Stimulated activated CD4-positive, alpha-beta T cell treated with anti-CD3 and anti-CD28 coated beads, Interleukin-4, amount 100 ng/mL, for 4 hours (primary cell): ENCODE data around the gene SRGAP2B.
"Not testable (repeated sequence)": the region's sequence is repeated elsewhere in the genome, so short reads cannot be mapped to it uniquely, and the experiment has no call there.

Experiments used
- DNase-seq, 2 experiments: peaks; one replicate each; pipeline ENCODE4 v3.0.0-alpha.2; 2020

The SRGAP2B gene

DNA sequence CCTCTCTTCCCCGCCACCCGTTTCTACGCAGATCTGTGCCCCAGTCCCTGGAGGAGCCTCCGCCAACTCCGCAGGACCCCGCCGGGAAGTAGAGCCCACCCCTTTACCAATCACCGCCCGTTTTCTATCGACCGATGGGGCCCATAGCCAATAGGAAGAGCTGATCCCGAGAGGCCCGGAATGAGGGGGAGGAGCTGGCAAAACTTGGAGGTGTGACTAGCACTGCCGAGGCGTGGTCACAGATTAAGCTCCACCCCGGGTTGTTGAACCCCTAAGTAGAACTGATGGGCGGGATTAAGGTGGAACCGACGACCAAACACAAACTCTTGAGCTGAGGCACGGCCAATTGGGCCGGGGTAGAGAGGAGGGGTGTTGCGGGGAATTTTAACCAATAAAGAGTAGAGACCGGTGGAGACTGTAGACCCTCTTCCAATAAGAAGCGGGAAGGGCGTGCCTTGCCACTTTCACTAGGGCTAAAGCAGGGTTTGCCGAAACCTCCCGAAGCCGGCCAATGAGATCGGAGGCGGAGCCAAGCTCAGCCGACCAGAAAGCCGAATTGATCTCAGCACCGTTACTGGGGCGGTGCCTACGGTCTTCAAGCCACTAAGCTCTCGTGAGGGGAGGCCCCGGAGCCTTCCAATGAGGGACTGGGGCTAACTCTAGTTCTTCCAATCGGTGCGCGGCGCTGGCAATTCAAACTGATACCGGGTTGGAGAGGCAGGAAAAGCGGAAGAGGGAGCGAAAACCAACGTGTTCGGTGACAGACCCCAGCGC is at the start of gene SRGAP2B, which contains the start of gene FAM72D:
Gene SRGAP2B (minus strand): TSS at position 45 of the 774 bp plus-strand sequence. CDS start 2,427 bp downstream, outside the sequence.
Gene FAM72D (plus strand): TSS at position 691 of the 774 bp plus-strand sequence. CDS start 874 bp downstream, outside the sequence.
- not testable (repeated sequence) for DNase-seq

GRCh38 chr1:145144264-145144913 is 49.3 kb upstream of the SRGAP2B start:
- DNase-seq = not testable (repeated sequence)

GRCh38 chr1:145140549-145140948 is 45.4 kb upstream of the SRGAP2B start:
- not testable (repeated sequence) for DNase-seq

- not testable (repeated sequence) for DNase-seq
These were observed 39.3 kb upstream of the SRGAP2B start for GRCh38 chr1:145134476-145134875.

- not testable (repeated sequence) for DNase-seq
These were observed 33.8 kb upstream of the SRGAP2B start for GRCh38 chr1:145128697-145129469.

DNA sequence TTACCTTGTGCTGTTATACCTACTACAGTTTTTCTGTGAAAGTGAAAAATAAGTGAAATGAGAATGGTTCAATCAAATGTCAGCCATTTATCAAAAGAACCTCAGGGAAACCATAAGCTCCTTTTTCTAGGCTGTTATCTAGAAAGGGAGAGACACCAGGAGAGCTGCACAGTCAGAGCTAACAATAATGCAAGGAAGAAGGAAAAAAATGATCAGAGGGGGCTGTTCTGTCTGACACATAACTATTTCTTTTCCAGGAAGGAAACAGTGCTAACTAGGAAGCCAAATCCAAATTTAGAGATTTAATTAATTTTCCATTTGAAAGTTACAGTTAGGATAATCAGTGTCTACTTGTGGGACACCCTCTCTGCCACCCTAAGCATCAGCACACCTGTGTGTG is 32.0 kb upstream of the SRGAP2B start:
- DNase-seq = not testable (repeated sequence)

- DNase-seq = not testable (repeated sequence)
These were observed 30.0 kb upstream of the SRGAP2B start for GRCh38 chr1:145125112-145125511.

DNA sequence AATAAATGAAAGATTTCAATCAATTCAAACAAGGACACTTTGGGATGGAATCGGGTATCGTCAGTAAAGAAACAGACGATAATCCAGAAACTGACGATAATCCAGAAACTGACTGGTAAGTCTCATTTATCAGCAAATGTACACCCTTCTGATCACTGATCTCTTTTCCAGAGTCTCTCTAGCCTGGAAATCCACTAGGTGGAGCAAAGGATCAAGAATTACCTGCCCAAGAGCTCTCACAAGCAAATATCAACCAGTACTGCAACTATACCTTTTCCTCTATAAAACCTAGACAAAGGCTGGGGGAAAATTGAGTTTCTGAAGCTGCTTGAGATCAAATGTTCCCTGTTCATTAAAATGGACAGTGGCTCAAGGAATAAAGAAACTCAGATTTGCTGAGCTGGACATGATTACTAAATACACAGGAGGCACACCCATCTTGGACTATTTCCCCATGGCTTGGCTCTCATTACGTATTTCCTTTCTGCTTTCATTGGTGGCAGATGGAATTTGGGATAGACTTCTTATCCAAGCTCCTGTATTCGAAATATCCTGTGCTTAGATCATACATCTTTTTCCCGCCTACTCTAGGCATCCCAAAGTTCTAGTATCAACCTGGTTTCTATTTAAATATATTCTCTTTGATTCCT is 29.0 kb upstream of the SRGAP2B start:
- not testable (repeated sequence) for DNase-seq

- not testable (repeated sequence) for DNase-seq
These were observed 27.9 kb upstream of the SRGAP2B start for GRCh38 chr1:145123062-145123395.

GRCh38 chr1:145122344-145123061 is 27.4 kb upstream of the SRGAP2B start:
- DNase-seq = not testable (repeated sequence)

DNA sequence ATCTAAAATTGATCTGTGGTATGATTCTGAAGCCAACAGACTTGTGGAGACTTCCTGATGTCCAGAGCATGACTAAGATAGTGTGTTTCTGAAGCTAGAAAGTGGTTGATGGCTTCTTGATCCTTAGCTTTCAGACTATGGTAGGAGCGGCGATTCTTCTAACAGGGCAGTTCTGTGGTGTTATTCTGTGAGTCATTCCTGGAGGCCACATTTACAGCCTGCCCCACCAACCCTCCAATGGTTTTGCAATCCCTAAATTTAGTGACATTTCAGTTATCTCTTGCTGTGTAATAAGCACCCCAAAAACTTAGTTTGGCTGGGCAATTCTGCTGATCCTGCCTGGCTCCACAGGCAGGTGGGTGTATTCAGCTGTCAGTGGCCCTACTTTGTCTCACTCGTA is 24.7 kb upstream of the SRGAP2B start:
- not testable (repeated sequence) for DNase-seq

- DNase-seq = not testable (repeated sequence)
These were observed 20.7 kb upstream of the SRGAP2B start for GRCh38 chr1:145115587-145116493.

GRCh38 chr1:145114560-145115057 is 19.5 kb upstream of the SRGAP2B start:
- DNase-seq = not testable (repeated sequence)

GRCh38 chr1:145112703-145113102 is 17.6 kb upstream of the SRGAP2B start:
- DNase-seq = not testable (repeated sequence)

- DNase-seq = not testable (repeated sequence)
These were observed 16.5 kb upstream of the SRGAP2B start for GRCh38 chr1:145111674-145112073.

DNA sequence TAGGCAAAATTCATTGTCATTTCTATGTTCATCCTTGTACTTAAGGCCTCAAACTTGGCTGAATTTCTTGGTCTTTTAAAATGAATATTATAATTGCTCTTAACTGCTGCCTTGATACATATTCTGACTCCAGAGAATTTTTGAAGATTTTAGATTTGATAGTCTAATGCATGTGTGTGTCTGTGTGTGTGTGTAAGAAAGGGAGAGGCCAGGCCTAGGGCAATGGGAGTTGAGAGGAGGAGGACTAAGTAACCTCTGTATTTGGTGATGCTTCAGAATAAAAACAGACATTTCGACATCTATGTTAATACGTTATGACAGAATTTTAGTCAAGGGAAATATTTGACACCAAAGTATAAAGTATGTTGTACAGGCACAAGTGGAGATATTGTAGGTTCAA is 8.2 kb upstream of the SRGAP2B start:
- not testable (repeated sequence) for DNase-seq

GRCh38 chr1:145101725-145102124 is 6.6 kb upstream of the SRGAP2B start:
- not testable (repeated sequence) for DNase-seq

GRCh38 chr1:145094655-145095211 is 395 bp downstream of the SRGAP2B start:
- DNase-seq = peak in 1 of 2 experiments; percentile 1

DNA sequence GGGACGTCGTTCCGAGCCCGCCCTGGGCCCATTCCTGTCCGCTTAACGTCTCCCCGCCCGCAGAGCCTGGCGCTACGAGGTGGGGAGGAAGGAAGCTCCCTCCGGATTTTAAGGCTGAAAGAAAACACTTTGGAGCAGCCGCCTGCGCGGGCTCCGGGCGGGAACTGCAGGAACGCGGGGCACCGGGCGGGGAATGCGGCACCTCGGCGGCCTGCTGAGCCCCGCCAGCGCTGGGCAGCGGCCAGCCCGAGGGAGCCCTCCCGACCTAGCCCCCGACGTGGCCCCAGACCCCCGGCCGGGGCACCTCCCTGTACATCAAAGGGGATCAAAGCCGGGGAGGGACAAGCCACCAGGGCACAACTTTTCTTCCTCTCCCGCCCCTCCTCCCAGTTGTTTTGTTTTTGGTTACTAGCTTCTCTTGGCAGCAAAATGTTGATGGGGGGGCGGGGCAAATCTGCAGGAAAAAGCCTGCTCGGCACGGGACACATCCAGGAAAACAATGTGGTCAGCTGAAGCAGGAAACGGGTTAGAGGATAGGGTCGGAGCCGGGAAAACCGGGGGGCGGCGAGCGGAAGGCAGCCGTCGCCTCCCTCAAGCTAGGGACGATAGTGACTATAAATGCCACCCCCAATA is 1.5 kb downstream of the SRGAP2B start:
- not testable (repeated sequence) for DNase-seq
